Upper lobe of left lung (tissue), 6 donors: ENCODE data around the gene KHDC4. TPM values are rescaled to one million over a fixed set of nuclear protein-coding genes. Genes with fewer than 3 reads are reported as not detected.

Source experiments
- ATAC-seq, 2 donors: fragments of 200-7000 bp; cut with Tn5 transposase; one replicate each; pipeline ENCODE4 v1.9.1; 2022; ENCODE audit warnings: mild to moderate bottlenecking in 2 of 2, moderate library complexity in 2 of 2; ENCODE audit not compliant: low FRiP score in 2 of 2
- DNase-seq, 2 donors: peaks; one replicate each; pipeline ENCODE4 v3.0.0-alpha.2; 2019 to 2020
- H3K27ac ChIP-seq, 4 donors: fragments of 200-600 bp; sonication (generic); one replicate each; pipeline ENCODE4 v1.5.1; 2016 to 2019
- H3K27me3 ChIP-seq, 4 donors: fragments of 200-600 bp; sonication (generic); one replicate each; pipeline ENCODE4 v1.5.1; 2017 to 2019
- H3K36me3 ChIP-seq, 4 donors: fragments of 200-600 bp; sonication (generic); one replicate each; pipeline ENCODE4 v1.5.1; 2016 to 2019
- H3K4me1 ChIP-seq, 4 donors: fragments of 200-600 bp; sonication (generic); one replicate each; pipeline ENCODE4 v1.5.1; 2018 to 2019
- H3K4me3 ChIP-seq, 4 donors: fragments of 200-600 bp; sonication (generic); one replicate each; pipeline ENCODE4 v1.5.1; 2017 to 2019; ENCODE audit warnings: mild to moderate bottlenecking in 2 of 4, moderate library complexity in 1 of 4
- H3K9me3 ChIP-seq, 4 donors: fragments of 200-600 bp; sonication (generic); one replicate each; pipeline ENCODE4 v1.5.1; 2018 to 2019
- EP300 ChIP-seq, 4 donors: sonication (generic); formaldehyde crosslinking; IDR thresholded peaks; one replicate each; pipeline ENCODE4 v1.5.1; 2017; ENCODE audit warnings: antibody characterized with exemption in 4 of 4, control low read depth in 2 of 4
- POLR2A ChIP-seq, 4 donors: fragments of 450-650 bp; IDR thresholded peaks; one replicate each; pipeline ENCODE4 v1.5.1; 2016 to 2017; ENCODE audit warnings: antibody characterized with exemption in 4 of 4, mild to moderate bottlenecking in 2 of 4
- POLR2AphosphoS5 ChIP-seq, 2 donors: sonication (generic); formaldehyde crosslinking; IDR thresholded peaks; one replicate each; pipeline ENCODE4 v1.5.1; 2017; ENCODE audit warnings: antibody characterized with exemption in 2 of 2
- WGBS, 2 donors: methylation state at CpG; one replicate each; pipeline ENCODE4 v1.1.5; 2017 to 2018; 5-methylcytosine and 5-hydroxymethylcytosine counted together
- total RNA-seq, 6 donors: library from RNA; depleted of rRNA in 4 of 6; stranded (reverse); fragments of >200 nt in 4 of 6; gene quantifications; one replicate each; pipeline versions ENCODE4 v1.1.0 to v1.2.1, GENCODE V29; 2016 to 2021
- TF ChIP-seq, protein P1 (sequence below), 6 experiments: fragments of 450-650 bp in 4 of 6; fragments of 200-600 bp in 2 of 6; sonication (generic) in 2 of 6; IDR thresholded peaks; one replicate each; pipeline ENCODE4 v1.5.1; 2016 to 2019; ENCODE audit warnings: antibody characterized with exemption in 6 of 6
- donor health status: DM: no; HTN: no; CAD: no; lungs with moderate emphysema.
- donor health status: DM: no; HTN: yes; CAD: no; lungs with severe emphysema.

Gene KHDC4
- total RNA-seq, 6 donors from 2014 or later = 30.4 to 105 (median 37.6) TPM

- H3K36me3 ChIP-seq = peaks cover 0 to 17% (median 0%) of the 10 kb centered on the region in 4 donors
- ATAC-seq (no peak), DNase-seq (no peak)
- no peaks in the 10 kb centered on the region for H3K9me3 ChIP-seq
- H3K27me3 ChIP-seq = no peaks in the 10 kb centered on the region
- no peak overlapping the region for H3K4me3 ChIP-seq
- H3K4me1 ChIP-seq = no peaks in the 10 kb centered on the region
- no peak overlapping the region for H3K27ac ChIP-seq
- TF ChIP-seq EP300 (IDR thresholded peaks at IDR 0.05) (no peak), POLR2A (IDR thresholded peaks at IDR 0.05) (no peak), POLR2AphosphoS5 (IDR thresholded peaks at IDR 0.05) (no peak)
- TF ChIP-seq, protein P1, sequence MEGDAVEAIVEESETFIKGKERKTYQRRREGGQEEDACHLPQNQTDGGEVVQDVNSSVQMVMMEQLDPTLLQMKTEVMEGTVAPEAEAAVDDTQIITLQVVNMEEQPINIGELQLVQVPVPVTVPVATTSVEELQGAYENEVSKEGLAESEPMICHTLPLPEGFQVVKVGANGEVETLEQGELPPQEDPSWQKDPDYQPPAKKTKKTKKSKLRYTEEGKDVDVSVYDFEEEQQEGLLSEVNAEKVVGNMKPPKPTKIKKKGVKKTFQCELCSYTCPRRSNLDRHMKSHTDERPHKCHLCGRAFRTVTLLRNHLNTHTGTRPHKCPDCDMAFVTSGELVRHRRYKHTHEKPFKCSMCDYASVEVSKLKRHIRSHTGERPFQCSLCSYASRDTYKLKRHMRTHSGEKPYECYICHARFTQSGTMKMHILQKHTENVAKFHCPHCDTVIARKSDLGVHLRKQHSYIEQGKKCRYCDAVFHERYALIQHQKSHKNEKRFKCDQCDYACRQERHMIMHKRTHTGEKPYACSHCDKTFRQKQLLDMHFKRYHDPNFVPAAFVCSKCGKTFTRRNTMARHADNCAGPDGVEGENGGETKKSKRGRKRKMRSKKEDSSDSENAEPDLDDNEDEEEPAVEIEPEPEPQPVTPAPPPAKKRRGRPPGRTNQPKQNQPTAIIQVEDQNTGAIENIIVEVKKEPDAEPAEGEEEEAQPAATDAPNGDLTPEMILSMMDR (IDR thresholded peaks at IDR 0.05) = no peak
Observed at GRCh38 chr1:155882235-155882634, 52.0 kb downstream of the KHDC4 start.

GRCh38 chr1:155880950-155881349 is 53.3 kb downstream of the KHDC4 start:
- no peaks in the 10 kb centered on the region for H3K9me3 ChIP-seq
- H3K36me3 ChIP-seq = peaks cover 0 to 17% (median 0%) of the 10 kb centered on the region in 4 donors
- TF ChIP-seq, protein P1 (IDR thresholded peaks at IDR 0.05) = no peak
- TF ChIP-seq POLR2AphosphoS5 (IDR thresholded peaks at IDR 0.05) = no peak
- no peak for TF ChIP-seq EP300 (IDR thresholded peaks at IDR 0.05)
- TF ChIP-seq POLR2A (IDR thresholded peaks at IDR 0.05) = no peak
- H3K4me1 ChIP-seq = no peaks in the 10 kb centered on the region
- DNase-seq = no peak
- no peak overlapping the region for H3K27ac ChIP-seq
- no peak overlapping the region for H3K4me3 ChIP-seq
- 88 to 94% methylated on average over 6 of the region's 6 CpGs for whole genome bisulfite sequencing, 2 donors
- ATAC-seq = no peak
- no peaks in the 10 kb centered on the region for H3K27me3 ChIP-seq

DNA sequence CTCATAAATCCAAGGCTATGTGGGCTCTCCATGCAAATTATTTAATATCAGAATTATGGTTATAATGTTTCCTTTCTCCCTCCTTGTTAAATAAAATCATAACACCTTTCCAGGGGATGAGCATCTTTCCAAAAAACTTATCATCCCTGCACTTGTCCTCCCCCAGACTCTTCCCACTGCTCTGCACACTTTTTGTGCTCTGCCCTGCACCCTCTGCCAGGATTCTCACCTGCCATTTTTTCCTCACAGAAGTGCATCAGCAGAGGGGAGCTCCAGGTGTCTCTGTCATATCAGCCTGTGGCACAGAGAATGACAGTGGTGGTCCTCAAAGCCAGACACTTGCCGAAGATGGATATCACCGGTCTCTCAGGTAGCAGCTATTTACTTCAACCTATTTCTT is 54.0 kb downstream of the KHDC4 start:
- no peak for TF ChIP-seq EP300 (IDR thresholded peaks at IDR 0.05)
- TF ChIP-seq, protein P1 (IDR thresholded peaks at IDR 0.05) = no peak
- TF ChIP-seq POLR2A (IDR thresholded peaks at IDR 0.05) = no peak
- TF ChIP-seq POLR2AphosphoS5 (IDR thresholded peaks at IDR 0.05) = no peak
- no peaks in the 10 kb centered on the region for H3K4me1 ChIP-seq
- H3K36me3 ChIP-seq = peaks cover 0 to 17% (median 0%) of the 10 kb centered on the region in 4 donors
- ATAC-seq = no peak
- no peak for DNase-seq
- H3K27me3 ChIP-seq = no peaks in the 10 kb centered on the region
- no peak overlapping the region for H3K27ac ChIP-seq
- no peak overlapping the region for H3K4me3 ChIP-seq
- 97% methylated on average over 2 of the region's 2 CpGs for WGBS, 2 donors
- H3K9me3 ChIP-seq = no peaks in the 10 kb centered on the region

DNA sequence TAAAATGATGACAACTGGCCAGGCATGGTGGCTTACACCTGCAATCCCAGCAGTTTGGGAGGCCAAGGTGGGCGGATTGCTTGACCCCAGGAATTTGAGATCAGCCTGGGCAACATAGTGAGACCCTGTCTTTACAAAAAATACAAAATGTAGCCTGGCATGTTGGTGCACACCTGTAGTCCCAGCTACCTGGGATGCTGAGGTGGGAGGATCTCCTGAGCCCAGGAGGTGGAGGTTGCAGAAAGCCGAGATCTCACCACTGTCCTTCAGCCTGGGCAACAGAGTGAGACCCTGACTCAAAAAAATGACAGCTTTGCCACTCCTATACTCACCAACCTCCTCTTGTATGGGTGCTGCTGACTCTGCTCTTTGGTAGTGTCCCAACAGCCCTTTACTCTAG is 56.3 kb downstream of the KHDC4 start:
- 88% methylated on average over 1 to 2 of the region's 2 CpGs for WGBS, 2 donors
- no peak overlapping the region for H3K27ac ChIP-seq
- ATAC-seq (no peak), DNase-seq (no peak)
- TF ChIP-seq, protein P1 (IDR thresholded peaks at IDR 0.05) = no peak
- TF ChIP-seq POLR2A (IDR thresholded peaks at IDR 0.05) (no peak), POLR2AphosphoS5 (IDR thresholded peaks at IDR 0.05) (no peak), EP300 (IDR thresholded peaks at IDR 0.05) (no peak)
- peaks cover 0 to 20% (median 0%) of the 10 kb centered on the region in 4 donors for H3K36me3 ChIP-seq
- H3K27me3 ChIP-seq = no peaks in the 10 kb centered on the region
- H3K9me3 ChIP-seq = no peaks in the 10 kb centered on the region
- no peaks in the 10 kb centered on the region for H3K4me1 ChIP-seq
- H3K4me3 ChIP-seq = no peak overlapping the region

GRCh38 chr1:155873860-155874259 is 60.4 kb downstream of the KHDC4 start:
- no peak overlapping the region for H3K27ac ChIP-seq

More at GRCh38 chr1:155873860-155874259, 60.4 kb downstream of the KHDC4 start:
- Histone ChIP-seq H3K4me1 (no peaks in the 10 kb centered on the region), H3K27me3 (no peaks in the 10 kb centered on the region), H3K9me3 (no peaks in the 10 kb centered on the region), H3K4me3 (no peak overlapping the region), H3K36me3 (peaks cover 0 to 3% (median 0%) of the 10 kb centered on the region in 4 donors)
- 64 to 76% methylated on average over 9 of the region's 9 CpGs for WGBS, 2 donors
- ATAC-seq (no peak), DNase-seq (no peak)
- TF ChIP-seq, protein P1 (IDR thresholded peaks at IDR 0.05) = no peak
